Right lobe of liver (tissue), 6 donors: ENCODE measurements around the gene CNPY1. TPM values are rescaled to one million over a fixed set of nuclear protein-coding genes. Genes with fewer than 3 reads are reported as not detected.

ENCODE experiments used
- ATAC-seq, 4 donors: fragments of 200-7000 bp; cut with Tn5 transposase; one replicate each; pipeline ENCODE4 v1.9.1; 2020; ENCODE audit warnings: mild to moderate bottlenecking in 4 of 4, moderate library complexity in 4 of 4
- DNase-seq, 3 donors: peaks; one replicate each; pipeline ENCODE4 v3.0.0-alpha.2; 2020
- H3K27ac ChIP-seq, 3 donors: fragments of 200-600 bp; one replicate each; pipeline ENCODE4 v1.8.0; 2022
- H3K27me3 ChIP-seq, 2 donors: fragments of 200-600 bp; one replicate each; pipeline ENCODE4 v1.8.0; 2022
- H3K36me3 ChIP-seq, 4 donors: fragments of 200-600 bp; sonication (generic) in 1 of 4; one replicate each; pipeline versions ENCODE4 v1.5.1 to v1.8.0; 2017 to 2022; ENCODE audit warnings: control low read depth in 1 of 4
- H3K4me1 ChIP-seq, 4 donors: fragments of 200-600 bp; sonication (generic) in 1 of 4; one replicate each; pipeline versions ENCODE4 v1.5.1 to v1.8.0; 2017 to 2022; ENCODE audit warnings: control low read depth in 1 of 4
- H3K4me3 ChIP-seq, 3 donors: fragments of 200-600 bp; one replicate each; pipeline ENCODE4 v1.8.0; 2022
- H3K9me3 ChIP-seq, 4 donors: fragments of 200-600 bp; sonication (generic) in 1 of 4; one replicate each; pipeline versions ENCODE4 v1.5.1 to v1.8.0; 2017 to 2022; ENCODE audit warnings: control low read depth in 1 of 4
- CTCF ChIP-seq, 4 donors: fragments of 200-600 bp in 3 of 4; fragments of 450-650 bp in 1 of 4; IDR thresholded peaks; one replicate each; pipeline versions ENCODE4 v1.5.1 to v1.8.0; 2016 to 2022; ENCODE audit warnings: antibody characterized with exemption in 4 of 4, mild to moderate bottlenecking in 2 of 4
- POLR2A ChIP-seq: fragments of 450-650 bp; IDR thresholded peaks from one replicate; pipeline ENCODE4 v1.6.1; 2017; ENCODE audit warnings: antibody characterized with exemption, mild to moderate bottlenecking
- WGBS: methylation state at CpG from one replicate; pipeline ENCODE4 v1.1.6; 2018; ENCODE audit warnings: low coverage, low lambda C conversion rate; ENCODE audit not compliant: insufficient coverage; ENCODE audit errors: missing lambda C conversion rate; 5-methylcytosine and 5-hydroxymethylcytosine counted together
- intact Hi-C, 2 donors: fragments of 100-400 bp; cut with DNase I; formaldehyde crosslinking; loops; one replicate each; pipeline versions ENCODE4 v1.11.2 to v1.14.1; 2022
- total RNA-seq, 6 experiments: library from RNA; depleted of rRNA in 2 of 6; stranded (reverse); fragments of >200 nt in 2 of 6; fragmentation: NEBNext Ultra II Directional in 3 of 6; extraction: Animal tissue kit (Norgen Biotek cat#: 25700) in 3 of 6; gene quantifications; one replicate each; pipeline versions ENCODE4 v1.1.0 to v1.2.4, GENCODE V29; 2016 to 2023
- donor health status: DM: no; HTN: yes; CAD: no.
- donor health status: DM: no; HTN: no; CAD: no.
- donor health status: DM: no; HTN: no; CAD: no.
- donor health status: DM: no; HTN: yes; CAD: no.
- donor health status: DM: no; HTN: yes; CAD: no.

The CNPY1 gene
- total RNA-seq, 6 experiments from 2014 or later, result 0.19 TPM; not detected in 5

GRCh38 chr7:155587486-155587885 is 41.1 kb upstream of the CNPY1 start:
- ATAC-seq (no peak), DNase-seq (peak in 2 of 3 donors; percentile 40 to 46)
- no peaks in the 10 kb centered on the region for H3K4me1 ChIP-seq
- whole genome bisulfite sequencing, result 74% methylated on average over 3 of the region's 10 CpGs
- intact Hi-C loops, result no loop called here
- H3K9me3 ChIP-seq, result no peaks in the 10 kb centered on the region
- H3K27me3 ChIP-seq, result no peaks in the 10 kb centered on the region
- no peaks in the 10 kb centered on the region for H3K36me3 ChIP-seq
- H3K27ac ChIP-seq, result no peak overlapping the region
- no peak overlapping the region for H3K4me3 ChIP-seq
- TF ChIP-seq CTCF (IDR thresholded peaks at IDR 0.05), result no peak
- no peak for TF ChIP-seq POLR2A

GRCh38 chr7:155586843-155587440 is 40.6 kb upstream of the CNPY1 start:
- WGBS, result 95% methylated on average over 9 of the region's 14 CpGs
- Histone ChIP-seq H3K9me3 (no peaks in the 10 kb centered on the region), H3K4me1 (no peaks in the 10 kb centered on the region), H3K4me3 (no peak overlapping the region), H3K27me3 (no peaks in the 10 kb centered on the region), H3K36me3 (no peaks in the 10 kb centered on the region), H3K27ac (no peak overlapping the region)
- DNase-seq, result peak in 1 of 3 donors; percentile 42
- ATAC-seq, result no peak
- TF ChIP-seq CTCF (IDR thresholded peaks at IDR 0.05) (no peak), POLR2A (no peak)
- intact Hi-C loops, result no loop called here

- no peaks in the 10 kb centered on the region for H3K36me3 ChIP-seq
- no peak overlapping the region for H3K27ac ChIP-seq
- ATAC-seq (no peak), DNase-seq (peak in 1 of 3 donors; percentile 35)
- intact Hi-C loops, result no loop called here
- WGBS, result 39% methylated on average over 2 of the region's 6 CpGs
- H3K9me3 ChIP-seq, result no peaks in the 10 kb centered on the region
- no peaks in the 10 kb centered on the region for H3K27me3 ChIP-seq
- H3K4me3 ChIP-seq, result no peak overlapping the region
- TF ChIP-seq POLR2A (no peak), CTCF (IDR thresholded peaks at IDR 0.05) (no peak)
- no peaks in the 10 kb centered on the region for H3K4me1 ChIP-seq
These were observed 39.6 kb upstream of the CNPY1 start for GRCh38 chr7:155585951-155586350.

- Histone ChIP-seq H3K27me3 (no peaks in the 10 kb centered on the region), H3K27ac (no peak overlapping the region), H3K36me3 (no peaks in the 10 kb centered on the region), H3K4me1 (no peaks in the 10 kb centered on the region), H3K9me3 (no peaks in the 10 kb centered on the region), H3K4me3 (no peak overlapping the region)
- no peak for ATAC-seq
- TF ChIP-seq POLR2A (no peak), CTCF (IDR thresholded peaks at IDR 0.05) (no peak)
- no peak for DNase-seq
- intact Hi-C loops, result no loop called here
- WGBS, result 68% methylated on average over 7 of the region's 8 CpGs
These were observed 39.2 kb upstream of the CNPY1 start for GRCh38 chr7:155585532-155585895.
